Upper lobe of right lung (tissue), 1 donor: ENCODE results near the gene CCDC13. TPM values are rescaled to one million over a fixed set of nuclear protein-coding genes. Genes with fewer than 3 reads are reported as not detected.

ENCODE experiments used
- ATAC-seq: fragments of 200-7000 bp; cut with Tn5 transposase; one replicate; pipeline ENCODE4 v1.9.1; 2020; ENCODE audit warnings: mild to moderate bottlenecking, moderate library complexity
- DNase-seq: peaks from one replicate; pipeline ENCODE4 v3.0.0-alpha.2; 2020
- H3K27ac ChIP-seq: fragments of 200-600 bp; one replicate; pipeline ENCODE4 v1.8.0; 2022
- H3K27me3 ChIP-seq: fragments of 200-600 bp; one replicate; pipeline ENCODE4 v1.8.0; 2022; ENCODE audit warnings: mild to moderate bottlenecking
- H3K36me3 ChIP-seq: fragments of 200-600 bp; one replicate; pipeline ENCODE4 v1.8.0; 2022
- H3K4me1 ChIP-seq: fragments of 200-600 bp; one replicate; pipeline ENCODE4 v1.8.0; 2022
- H3K4me3 ChIP-seq: fragments of 200-600 bp; one replicate; pipeline ENCODE4 v1.8.0; 2022; ENCODE audit warnings: mild to moderate bottlenecking
- H3K9me3 ChIP-seq: fragments of 200-600 bp; one replicate; pipeline ENCODE4 v1.8.0; 2022
- CTCF ChIP-seq: fragments of 200-600 bp; IDR thresholded peaks from one replicate; pipeline ENCODE4 v1.8.0; 2022; ENCODE audit warnings: antibody characterized with exemption
- intact Hi-C: fragments of 100-400 bp; cut with DNase I; formaldehyde crosslinking; loops from one replicate; pipeline ENCODE4 v1.11.0; 2022
- total RNA-seq: library from RNA; stranded (reverse); fragmentation: NEBNext Ultra II Directional; extraction: Animal tissue kit (Norgen Biotek cat#: 25700); gene quantifications from one replicate; pipeline ENCODE4 v1.2.1, GENCODE V29; 2021
- donor health status: DM: no; HTN: yes; CAD: no; lungs with severe emphysema.

The CCDC13 gene
- total RNA-seq, 1 donor from 2014 or later: 0.87 TPM

- no peaks in the 10 kb centered on the region for H3K27me3 ChIP-seq
- TF ChIP-seq CTCF: no peak
- peaks cover 3% of the 10 kb centered on the region for H3K4me1 ChIP-seq
- H3K36me3 ChIP-seq: no peaks in the 10 kb centered on the region
- ATAC-seq: no peak
- H3K9me3 ChIP-seq: no peaks in the 10 kb centered on the region
- intact Hi-C loops: no loop called here
- no peak overlapping the region for H3K27ac ChIP-seq
- no peak overlapping the region for H3K4me3 ChIP-seq
- no peak for DNase-seq
Measured at GRCh38 chr3:42756681-42757213, 16.3 kb downstream of the CCDC13 start.

- H3K9me3 ChIP-seq: no peaks in the 10 kb centered on the region
- no peaks in the 10 kb centered on the region for H3K4me1 ChIP-seq
- H3K27me3 ChIP-seq: no peaks in the 10 kb centered on the region
- no peaks in the 10 kb centered on the region for H3K36me3 ChIP-seq
- DNase-seq (no peak), ATAC-seq (peak; percentile 55)
- no peak overlapping the region for H3K27ac ChIP-seq
- TF ChIP-seq CTCF: peak; percentile 38
- no peak overlapping the region for H3K4me3 ChIP-seq
- intact Hi-C loops: no loop called here
Measured at GRCh38 chr3:42755681-42756578, 17.1 kb downstream of the CCDC13 start.

- no peaks in the 10 kb centered on the region for H3K9me3 ChIP-seq
- H3K36me3 ChIP-seq: no peaks in the 10 kb centered on the region
- no peak overlapping the region for H3K4me3 ChIP-seq
- no peaks in the 10 kb centered on the region for H3K27me3 ChIP-seq
- no peak for DNase-seq
- H3K4me1 ChIP-seq: no peaks in the 10 kb centered on the region
- no peak for TF ChIP-seq CTCF
- intact Hi-C loops: no loop called here
- ATAC-seq: no peak
- no peak overlapping the region for H3K27ac ChIP-seq
Measured at GRCh38 chr3:42753757-42754156, 19.3 kb downstream of the CCDC13 start.

- Histone ChIP-seq H3K36me3 (no peaks in the 10 kb centered on the region), H3K27ac (no peak overlapping the region), H3K9me3 (no peaks in the 10 kb centered on the region), H3K4me3 (no peak overlapping the region), H3K27me3 (no peaks in the 10 kb centered on the region), H3K4me1 (no peaks in the 10 kb centered on the region)
- no peak for TF ChIP-seq CTCF
- ATAC-seq (peak; percentile 56), DNase-seq (no peak)
- intact Hi-C loops: no loop called here
Measured at GRCh38 chr3:42752961-42753360, 20.1 kb downstream of the CCDC13 start.

GRCh38 chr3:42752441-42752840 lies 20.6 kb downstream of the CCDC13 start:
- H3K4me1 ChIP-seq: no peaks in the 10 kb centered on the region
- H3K36me3 ChIP-seq: no peaks in the 10 kb centered on the region
- no peaks in the 10 kb centered on the region for H3K9me3 ChIP-seq
- H3K27me3 ChIP-seq: no peaks in the 10 kb centered on the region
- ATAC-seq (no peak), DNase-seq (no peak)
- no peak overlapping the region for H3K4me3 ChIP-seq
- intact Hi-C loops: no loop called here
- no peak overlapping the region for H3K27ac ChIP-seq
- no peak for TF ChIP-seq CTCF
